ENCODE results near the gene MYO15B. TPM values are rescaled to one million over a fixed set of nuclear protein-coding genes. Genes with fewer than 3 reads are reported as not detected.

Gene MYO15B
- polyA plus RNA-seq, 1 donor from 2014 or later = 2.4 TPM

DNA sequence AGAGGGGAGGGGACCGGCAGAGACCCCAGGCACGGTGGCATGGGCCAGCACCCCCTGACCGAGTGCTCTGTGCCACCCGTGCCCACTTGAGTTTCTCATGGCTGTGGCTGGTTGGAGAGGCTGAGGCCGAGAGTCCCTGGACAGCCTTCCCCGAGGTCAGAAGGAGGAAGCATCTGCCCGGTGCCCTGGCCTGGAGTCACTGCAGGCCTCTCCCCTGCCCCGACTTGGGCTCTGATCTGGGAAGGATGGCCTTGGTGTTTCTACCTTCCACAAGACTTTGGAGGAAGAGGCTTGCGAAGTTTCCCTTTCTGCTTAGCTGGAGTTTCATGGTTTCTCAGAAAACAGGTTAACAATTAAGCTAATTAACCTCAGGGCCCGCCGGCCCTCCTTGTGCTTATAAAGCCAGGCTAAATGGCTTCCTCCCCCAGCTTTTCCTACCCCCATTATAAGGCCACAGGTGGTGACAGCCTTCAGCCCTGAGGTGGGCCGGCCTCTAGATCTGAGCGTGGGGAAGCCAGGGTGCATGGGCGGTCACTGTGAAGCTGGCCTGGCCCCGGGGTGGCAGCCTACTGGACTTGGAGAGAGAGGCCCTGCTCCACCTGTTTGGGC is 44.8 kb upstream of the MYO15B start:
- H3F3A ChIP-seq (ENCODE audit: insufficient read depth, low read length, poor library complexity, severe bottlenecking) = no peaks in the 10 kb centered on the region
- no peak overlapping the region for H3K9ac ChIP-seq (ENCODE audit: low read length)
- H3K9me2 ChIP-seq (ENCODE audit: insufficient read depth, low read length) = no peaks in the 10 kb centered on the region
- H2AFZ ChIP-seq (ENCODE audit: low read depth, low read length) = no peak overlapping the region
- H3K27me3 ChIP-seq (ENCODE audit: insufficient read depth, low read depth, low read length) = no peaks in the 10 kb centered on the region
- no peak overlapping the region for H3K4me3 ChIP-seq (ENCODE audit: low read length)
- H3K79me2 ChIP-seq (replicated peaks; ENCODE audit: insufficient read depth, low read length) = no peaks in the 10 kb centered on the region
- TF ChIP-seq EZH2 (IDR thresholded peaks at IDR 0.05; ENCODE audit: borderline replicate concordance, insufficient read depth, low read length, poor library complexity, severe bottlenecking) (no peak), SMC3 (conservative IDR thresholded peaks at IDR 0.05; ENCODE audit: poor library complexity) (no peak), RAD21 (conservative IDR thresholded peaks at IDR 0.05) (no peak)
- TF ChIP-seq, protein P1, sequence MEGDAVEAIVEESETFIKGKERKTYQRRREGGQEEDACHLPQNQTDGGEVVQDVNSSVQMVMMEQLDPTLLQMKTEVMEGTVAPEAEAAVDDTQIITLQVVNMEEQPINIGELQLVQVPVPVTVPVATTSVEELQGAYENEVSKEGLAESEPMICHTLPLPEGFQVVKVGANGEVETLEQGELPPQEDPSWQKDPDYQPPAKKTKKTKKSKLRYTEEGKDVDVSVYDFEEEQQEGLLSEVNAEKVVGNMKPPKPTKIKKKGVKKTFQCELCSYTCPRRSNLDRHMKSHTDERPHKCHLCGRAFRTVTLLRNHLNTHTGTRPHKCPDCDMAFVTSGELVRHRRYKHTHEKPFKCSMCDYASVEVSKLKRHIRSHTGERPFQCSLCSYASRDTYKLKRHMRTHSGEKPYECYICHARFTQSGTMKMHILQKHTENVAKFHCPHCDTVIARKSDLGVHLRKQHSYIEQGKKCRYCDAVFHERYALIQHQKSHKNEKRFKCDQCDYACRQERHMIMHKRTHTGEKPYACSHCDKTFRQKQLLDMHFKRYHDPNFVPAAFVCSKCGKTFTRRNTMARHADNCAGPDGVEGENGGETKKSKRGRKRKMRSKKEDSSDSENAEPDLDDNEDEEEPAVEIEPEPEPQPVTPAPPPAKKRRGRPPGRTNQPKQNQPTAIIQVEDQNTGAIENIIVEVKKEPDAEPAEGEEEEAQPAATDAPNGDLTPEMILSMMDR (IDR thresholded peaks at IDR 0.05; ENCODE audit: poor library complexity, severe bottlenecking) = no peak
- no peaks in the 10 kb centered on the region for H3K9me3 ChIP-seq (ENCODE audit: low read length)
- H3K27ac ChIP-seq (ENCODE audit: low read length) = no peak overlapping the region
- H4K20me1 ChIP-seq (ENCODE audit: insufficient read depth) = no peaks in the 10 kb centered on the region
- no peaks in the 10 kb centered on the region for H3K36me3 ChIP-seq (ENCODE audit: insufficient read depth, low read length)
- no peak overlapping the region for H3K4me2 ChIP-seq (ENCODE audit: low read length)

DNA sequence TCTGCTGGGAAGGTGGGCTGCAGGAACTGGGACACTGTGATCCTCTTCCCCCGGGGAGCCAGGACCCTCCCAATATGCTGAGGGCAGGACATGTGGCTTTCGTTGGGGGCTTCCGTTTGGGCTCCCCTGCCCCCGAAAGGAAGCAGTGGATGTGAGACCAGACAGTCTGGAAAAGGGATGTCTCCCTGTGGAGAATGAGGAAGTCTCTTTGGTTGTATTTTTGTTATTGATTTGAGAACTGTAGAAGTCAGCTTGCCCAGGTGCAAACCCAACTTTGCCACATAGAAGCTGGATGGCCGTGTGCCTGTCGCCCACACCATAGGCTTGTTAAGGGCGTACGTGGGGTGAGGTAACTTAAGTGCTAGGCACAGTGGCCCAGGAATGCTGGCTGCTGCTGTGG is 43.4 kb upstream of the MYO15B start:
- H3K4me3 ChIP-seq (ENCODE audit: low read length) = no peak overlapping the region
- no peak overlapping the region for H3K9ac ChIP-seq (ENCODE audit: low read length)
- H3K4me2 ChIP-seq (ENCODE audit: low read length) = no peak overlapping the region
- H3F3A ChIP-seq (ENCODE audit: insufficient read depth, low read length, poor library complexity, severe bottlenecking) = no peaks in the 10 kb centered on the region
- H4K20me1 ChIP-seq (ENCODE audit: insufficient read depth) = no peaks in the 10 kb centered on the region
- no peak overlapping the region for H3K27ac ChIP-seq (ENCODE audit: low read length)
- H3K79me2 ChIP-seq (replicated peaks; ENCODE audit: insufficient read depth, low read length) = no peaks in the 10 kb centered on the region
- H3K27me3 ChIP-seq (ENCODE audit: insufficient read depth, low read depth, low read length) = no peaks in the 10 kb centered on the region
- no peaks in the 10 kb centered on the region for H3K36me3 ChIP-seq (ENCODE audit: insufficient read depth, low read length)
- H3K9me2 ChIP-seq (ENCODE audit: insufficient read depth, low read length) = no peaks in the 10 kb centered on the region
- H3K9me3 ChIP-seq (ENCODE audit: low read length) = no peaks in the 10 kb centered on the region
- TF ChIP-seq, protein P2, sequence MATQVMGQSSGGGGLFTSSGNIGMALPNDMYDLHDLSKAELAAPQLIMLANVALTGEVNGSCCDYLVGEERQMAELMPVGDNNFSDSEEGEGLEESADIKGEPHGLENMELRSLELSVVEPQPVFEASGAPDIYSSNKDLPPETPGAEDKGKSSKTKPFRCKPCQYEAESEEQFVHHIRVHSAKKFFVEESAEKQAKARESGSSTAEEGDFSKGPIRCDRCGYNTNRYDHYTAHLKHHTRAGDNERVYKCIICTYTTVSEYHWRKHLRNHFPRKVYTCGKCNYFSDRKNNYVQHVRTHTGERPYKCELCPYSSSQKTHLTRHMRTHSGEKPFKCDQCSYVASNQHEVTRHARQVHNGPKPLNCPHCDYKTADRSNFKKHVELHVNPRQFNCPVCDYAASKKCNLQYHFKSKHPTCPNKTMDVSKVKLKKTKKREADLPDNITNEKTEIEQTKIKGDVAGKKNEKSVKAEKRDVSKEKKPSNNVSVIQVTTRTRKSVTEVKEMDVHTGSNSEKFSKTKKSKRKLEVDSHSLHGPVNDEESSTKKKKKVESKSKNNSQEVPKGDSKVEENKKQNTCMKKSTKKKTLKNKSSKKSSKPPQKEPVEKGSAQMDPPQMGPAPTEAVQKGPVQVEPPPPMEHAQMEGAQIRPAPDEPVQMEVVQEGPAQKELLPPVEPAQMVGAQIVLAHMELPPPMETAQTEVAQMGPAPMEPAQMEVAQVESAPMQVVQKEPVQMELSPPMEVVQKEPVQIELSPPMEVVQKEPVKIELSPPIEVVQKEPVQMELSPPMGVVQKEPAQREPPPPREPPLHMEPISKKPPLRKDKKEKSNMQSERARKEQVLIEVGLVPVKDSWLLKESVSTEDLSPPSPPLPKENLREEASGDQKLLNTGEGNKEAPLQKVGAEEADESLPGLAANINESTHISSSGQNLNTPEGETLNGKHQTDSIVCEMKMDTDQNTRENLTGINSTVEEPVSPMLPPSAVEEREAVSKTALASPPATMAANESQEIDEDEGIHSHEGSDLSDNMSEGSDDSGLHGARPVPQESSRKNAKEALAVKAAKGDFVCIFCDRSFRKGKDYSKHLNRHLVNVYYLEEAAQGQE (IDR thresholded peaks at IDR 0.05; ENCODE audit: borderline replicate concordance) = no peak
- TF ChIP-seq, protein P1 (IDR thresholded peaks at IDR 0.05; ENCODE audit: poor library complexity, severe bottlenecking) = no peak
- no peak overlapping the region for H2AFZ ChIP-seq (ENCODE audit: low read depth, low read length)
